T-helper 1 cell (primary cell): Measurements from ENCODE around the gene UNC93A.
"Not testable (repeated sequence)": the region's sequence is repeated elsewhere in the genome, so short reads cannot be mapped to it uniquely, and the experiment has no call there.

ENCODE experiments used
- DNase-seq, 5 donors: peaks; one replicate each; pipeline ENCODE4 v3.0.0-alpha.2; 2012 to 2020

Gene UNC93A

DNA sequence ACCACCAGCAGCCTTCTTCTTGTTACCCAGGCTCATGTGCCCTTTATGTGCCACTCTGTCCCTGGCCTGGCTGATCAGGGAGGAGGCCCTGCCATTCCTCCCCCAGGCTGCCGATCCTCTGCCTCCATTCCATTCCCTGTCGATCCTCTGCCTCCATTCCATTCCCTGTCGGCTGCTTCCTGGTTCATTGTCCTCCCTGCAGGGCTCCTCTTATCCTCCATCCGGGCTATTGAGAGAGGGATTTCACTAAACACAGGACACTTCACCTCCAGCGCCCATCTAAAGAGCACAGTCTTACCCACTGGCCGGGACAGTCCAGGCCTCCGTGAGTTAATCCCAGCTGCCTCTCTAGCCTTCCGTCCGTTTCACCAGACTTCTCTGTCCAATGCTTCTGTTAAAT is 26.1 kb downstream of the UNC93A start:
- no peak for DNase-seq

GRCh38 chr6:167318354-167318753 is 27.2 kb downstream of the UNC93A start:
- DNase-seq, result not testable (repeated sequence)

GRCh38 chr6:167318856-167319255 is 27.7 kb downstream of the UNC93A start:
- not testable (repeated sequence) for DNase-seq

DNA sequence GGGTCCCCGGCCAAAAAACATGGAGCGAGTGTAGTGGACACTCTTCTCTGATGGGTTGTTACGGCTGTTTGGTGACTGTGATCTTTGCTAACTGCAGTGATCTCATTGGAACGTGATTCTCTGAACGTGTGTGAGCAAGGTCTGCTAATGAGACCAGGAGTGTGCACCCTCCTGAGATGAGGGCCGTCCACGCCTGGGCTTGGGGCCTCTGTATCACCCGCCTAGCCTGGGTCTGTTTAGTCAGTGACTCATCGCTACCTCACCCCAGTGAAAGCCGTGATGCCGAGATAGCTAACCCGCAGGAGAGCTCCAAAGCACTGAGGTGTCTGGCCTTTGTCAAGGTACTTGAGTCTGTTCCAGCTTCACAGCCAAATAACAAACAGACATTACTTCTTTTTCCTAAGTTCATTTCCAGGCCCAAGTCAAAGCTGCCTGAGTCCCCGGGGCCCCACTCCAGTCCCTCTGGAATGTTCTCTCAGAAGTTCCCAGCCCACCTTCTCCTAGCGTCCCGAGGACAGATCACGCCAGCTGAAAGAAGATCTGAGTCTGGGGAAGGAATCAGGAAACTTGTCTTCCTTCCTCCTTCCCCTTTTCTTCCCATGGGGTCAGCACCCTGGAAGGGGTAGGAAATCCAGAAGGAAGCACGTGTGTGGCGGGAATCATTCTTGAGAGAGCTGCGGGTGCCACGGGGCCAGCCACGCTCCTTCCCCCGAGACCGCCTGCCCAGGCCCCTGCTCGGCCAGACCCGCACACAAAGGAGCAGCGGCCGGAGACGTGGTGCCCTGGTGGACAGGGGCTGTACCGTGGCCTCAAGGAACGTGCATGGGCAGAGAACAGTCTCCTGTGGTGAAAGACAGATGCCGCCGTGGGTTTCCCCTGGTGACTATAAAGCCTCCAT is 29.0 kb downstream of the UNC93A start:
- DNase-seq, result not testable (repeated sequence)

DNA sequence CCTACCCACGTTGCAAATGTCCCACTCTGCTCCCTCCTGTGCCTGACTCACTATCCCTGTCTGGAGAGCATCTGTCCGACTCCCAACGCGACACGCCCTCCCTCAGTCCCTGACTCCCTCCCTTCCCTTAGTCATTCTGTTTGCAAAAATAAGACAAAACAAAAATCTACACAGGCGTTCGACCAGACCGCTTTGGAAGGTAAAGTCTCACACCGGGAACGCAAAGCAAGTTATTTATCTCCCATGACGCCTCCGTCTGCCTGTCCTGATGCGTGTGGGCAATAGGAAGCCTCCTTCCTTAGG is 29.6 kb downstream of the UNC93A start:
- DNase-seq, result not testable (repeated sequence)

DNA sequence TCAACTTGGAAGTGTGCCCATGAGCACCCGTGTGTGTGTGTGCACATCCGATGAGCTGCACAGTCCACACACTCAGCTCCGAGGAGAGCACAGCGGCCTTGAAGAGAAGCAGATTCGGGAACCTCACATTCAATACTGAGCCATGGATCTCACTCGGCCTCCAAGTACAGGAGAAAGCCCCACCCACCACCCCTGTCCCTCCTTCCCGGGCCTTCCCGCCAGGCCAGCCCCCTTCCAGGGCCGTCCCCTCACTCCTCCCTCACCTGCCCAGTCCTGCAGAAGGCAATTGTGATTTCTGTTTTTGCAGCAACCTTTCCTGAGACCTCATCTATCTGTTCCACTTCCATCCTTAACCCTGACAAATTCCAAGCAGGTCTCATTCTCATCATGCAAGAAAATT is 30.1 kb downstream of the UNC93A start:
- DNase-seq, result not testable (repeated sequence)

- DNase-seq, result no peak
Observed at GRCh38 chr6:167323111-167323510, 32.0 kb downstream of the UNC93A start.

DNA sequence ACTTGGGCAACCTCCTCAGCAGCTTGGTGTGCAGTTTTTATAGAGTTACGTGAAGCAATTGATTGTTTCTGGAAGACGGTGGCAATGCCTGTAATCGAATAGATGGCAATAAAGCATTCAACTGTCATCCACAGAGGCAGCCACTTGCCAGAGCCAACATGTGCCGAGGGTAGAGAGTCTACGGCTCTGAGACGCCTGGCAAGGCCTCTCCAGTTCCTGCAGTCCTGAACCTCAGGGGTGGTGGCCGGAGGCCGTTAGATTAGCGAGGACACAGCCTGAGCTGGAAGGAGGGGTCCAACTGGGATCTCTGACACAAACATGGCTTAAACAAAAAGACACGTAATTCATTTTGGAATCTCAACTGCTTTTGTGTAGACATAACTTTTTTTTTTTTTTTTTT is 33.0 kb downstream of the UNC93A start:
- no peak for DNase-seq

GRCh38 chr6:167325766-167326165 is 34.7 kb downstream of the UNC93A start:
- no peak for DNase-seq

DNA sequence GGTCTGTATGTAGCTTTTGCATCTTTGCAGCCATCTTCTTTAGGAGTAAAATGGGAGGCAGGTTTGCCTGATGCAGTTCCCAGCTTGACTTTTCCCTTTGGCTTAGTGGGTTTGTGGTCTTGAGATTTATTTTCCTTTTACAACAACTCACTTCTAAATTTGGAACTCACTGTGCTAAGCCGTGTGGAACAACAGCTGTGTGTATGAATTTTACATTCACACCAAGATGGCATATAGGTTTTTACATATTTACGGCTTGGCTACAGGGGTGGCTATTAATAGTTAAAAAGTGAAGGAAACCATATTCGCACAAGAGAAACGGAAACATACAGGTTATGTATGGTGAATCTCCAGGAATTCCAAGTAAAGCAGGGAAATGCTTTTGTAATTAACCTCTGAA is 36.3 kb downstream of the UNC93A start:
- DNase-seq, result no peak

DNA sequence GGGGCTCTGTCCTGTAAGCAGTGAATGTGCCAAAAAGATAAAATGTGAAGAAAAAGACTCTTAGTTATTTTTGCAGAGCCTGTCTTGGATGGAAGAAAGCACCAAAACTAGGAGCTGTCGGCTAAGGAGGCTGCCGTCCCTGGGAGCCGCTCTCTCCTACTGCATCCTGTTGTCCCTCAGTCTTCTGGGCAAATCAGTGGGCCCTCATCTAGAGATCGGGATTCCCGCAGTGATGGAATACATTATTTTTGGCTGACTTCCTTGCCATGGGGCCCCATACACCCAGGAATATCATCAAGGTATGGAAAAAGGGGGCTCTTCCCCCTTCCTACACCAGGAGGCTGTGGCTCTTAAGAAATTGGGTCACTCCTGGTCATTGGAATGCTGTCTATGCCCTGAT is 37.0 kb downstream of the UNC93A start:
- DNase-seq, result no peak

DNA sequence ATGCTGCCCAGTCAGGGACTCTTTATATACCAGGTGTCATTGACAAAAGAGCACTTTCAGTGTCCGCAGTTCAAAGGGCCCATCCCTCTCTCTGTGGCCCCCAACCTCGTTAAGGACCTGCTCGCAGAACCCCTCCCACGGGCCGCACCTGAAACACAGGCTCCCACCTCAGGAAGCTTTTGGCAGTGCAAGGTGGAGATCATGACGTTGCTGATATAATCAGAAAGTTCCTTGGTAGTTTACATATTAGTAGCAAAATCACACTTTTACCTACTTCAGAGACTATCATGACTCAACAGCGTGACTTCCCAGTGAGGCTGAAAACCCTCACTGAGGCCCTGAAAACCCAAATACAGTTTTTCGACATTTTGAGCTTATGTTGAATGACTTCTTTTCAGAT is 37.9 kb downstream of the UNC93A start:
- no peak for DNase-seq

GRCh38 chr6:167330750-167331149 is 39.6 kb downstream of the UNC93A start:
- DNase-seq, result no peak

GRCh38 chr6:167331565-167331964 is 40.5 kb downstream of the UNC93A start:
- DNase-seq, result no peak

DNA sequence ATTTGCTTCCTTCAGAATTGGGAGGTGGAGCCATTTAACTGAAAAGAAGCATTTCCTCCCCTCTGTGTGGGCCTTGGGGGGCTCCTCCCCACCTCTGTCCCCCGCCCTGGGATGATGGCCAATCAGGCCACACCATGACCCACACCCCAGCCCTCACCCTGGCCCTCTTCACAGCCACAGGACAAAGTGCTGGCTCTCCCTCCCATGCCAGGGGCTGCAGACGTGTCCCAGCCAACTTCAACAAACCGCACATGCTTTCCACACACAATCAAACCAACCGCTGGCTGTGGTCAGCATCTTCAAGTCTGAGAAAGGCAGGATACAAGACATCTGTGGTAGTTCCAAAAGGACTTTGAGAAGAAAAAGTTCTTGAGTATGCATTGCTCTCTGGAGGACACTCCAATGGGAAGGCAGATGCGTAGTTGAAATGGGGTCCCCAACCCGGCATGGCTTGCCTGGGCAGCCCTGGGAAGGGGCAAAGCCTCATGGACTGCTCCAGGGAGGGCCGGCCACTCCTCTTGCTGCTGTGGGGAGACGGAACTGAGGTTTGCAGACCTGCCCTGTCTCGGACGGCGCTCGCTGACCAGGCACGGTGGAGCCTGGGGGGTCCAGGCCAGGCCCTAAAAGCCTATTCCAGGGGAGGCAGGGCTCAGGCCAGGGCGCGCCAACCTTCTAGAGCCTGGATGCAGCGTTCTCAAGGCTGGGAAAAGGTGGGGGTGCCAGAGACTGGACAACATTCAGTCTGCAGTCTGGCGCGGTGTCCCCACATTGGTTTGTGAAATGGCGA is 45.9 kb downstream of the UNC93A start:
- no peak for DNase-seq

GRCh38 chr6:167337675-167338449 is 46.7 kb downstream of the UNC93A start:
- no peak for DNase-seq

- DNase-seq, result no peak
Observed at GRCh38 chr6:167338541-167339117, 47.5 kb downstream of the UNC93A start.

DNA sequence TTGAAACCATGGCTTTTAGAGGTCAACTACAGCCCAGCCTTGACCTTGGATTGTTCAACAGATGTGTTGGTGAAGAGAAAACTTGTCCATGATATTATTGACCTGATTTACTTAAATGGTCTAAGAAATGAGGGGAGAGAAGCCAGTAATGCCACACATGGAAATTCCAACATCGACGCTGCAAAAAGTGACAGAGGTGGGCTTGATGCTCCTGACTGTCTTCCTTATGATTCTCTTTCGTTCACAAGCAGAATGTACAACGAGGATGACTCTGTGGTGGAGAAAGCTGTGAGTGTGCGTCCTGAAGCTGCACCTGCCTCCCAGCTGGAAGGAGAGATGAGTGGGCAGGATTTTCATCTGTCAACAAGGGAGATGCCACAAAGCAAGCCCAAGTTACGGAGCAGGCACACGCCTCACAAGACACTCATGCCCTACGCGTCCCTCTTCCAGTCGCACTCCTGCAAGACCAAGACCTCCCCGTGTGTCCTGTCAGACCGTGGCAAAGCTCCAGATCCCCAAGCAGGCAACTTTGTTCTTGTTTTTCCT is 50.0 kb downstream of the UNC93A start:
- DNase-seq, result no peak

DNA sequence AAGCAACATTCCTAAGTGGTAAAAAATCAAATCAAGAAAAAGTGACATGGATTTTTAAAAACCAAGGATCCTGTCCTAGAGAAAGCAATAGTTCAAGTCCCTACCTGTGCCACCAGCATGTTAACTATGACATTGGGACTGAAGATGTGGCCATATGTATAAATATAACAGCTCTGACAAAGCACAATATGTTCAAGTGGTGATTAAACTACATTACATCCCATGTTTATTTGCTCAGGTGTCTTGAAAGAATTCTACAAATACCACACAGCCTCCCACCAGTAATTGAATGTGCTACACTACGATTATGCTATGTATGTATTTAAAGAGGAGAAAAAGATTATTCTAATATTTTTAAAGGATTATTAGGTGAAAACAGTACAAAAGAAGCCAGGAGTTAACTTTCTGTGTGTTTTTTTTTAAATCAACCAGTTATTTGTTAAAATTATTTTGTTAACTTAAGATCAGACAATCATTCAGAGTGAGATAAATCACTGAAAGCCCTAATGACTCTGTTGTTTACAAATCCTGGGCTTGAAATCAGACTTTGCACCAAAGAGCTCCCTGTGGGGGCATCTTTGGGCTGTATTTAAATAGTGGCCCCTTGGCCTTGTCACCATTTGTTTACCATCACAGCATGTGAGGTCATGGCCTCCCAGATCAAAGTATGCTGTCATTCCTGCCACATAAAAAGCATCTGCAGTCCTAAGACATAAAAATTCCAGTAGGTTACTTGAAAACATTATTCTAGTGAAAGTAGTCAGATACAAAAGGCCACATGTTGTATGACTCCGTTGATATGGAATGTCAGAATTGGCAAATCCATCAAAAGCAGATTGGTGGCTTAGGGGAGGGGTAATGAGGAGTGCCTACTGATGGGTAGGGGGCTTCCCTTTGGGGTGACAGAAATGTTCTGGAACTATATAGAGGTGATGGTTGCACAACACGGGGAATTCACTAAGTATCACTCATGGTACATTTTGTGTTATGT is 50.8 kb downstream of the UNC93A start:
- no peak for DNase-seq

DNA sequence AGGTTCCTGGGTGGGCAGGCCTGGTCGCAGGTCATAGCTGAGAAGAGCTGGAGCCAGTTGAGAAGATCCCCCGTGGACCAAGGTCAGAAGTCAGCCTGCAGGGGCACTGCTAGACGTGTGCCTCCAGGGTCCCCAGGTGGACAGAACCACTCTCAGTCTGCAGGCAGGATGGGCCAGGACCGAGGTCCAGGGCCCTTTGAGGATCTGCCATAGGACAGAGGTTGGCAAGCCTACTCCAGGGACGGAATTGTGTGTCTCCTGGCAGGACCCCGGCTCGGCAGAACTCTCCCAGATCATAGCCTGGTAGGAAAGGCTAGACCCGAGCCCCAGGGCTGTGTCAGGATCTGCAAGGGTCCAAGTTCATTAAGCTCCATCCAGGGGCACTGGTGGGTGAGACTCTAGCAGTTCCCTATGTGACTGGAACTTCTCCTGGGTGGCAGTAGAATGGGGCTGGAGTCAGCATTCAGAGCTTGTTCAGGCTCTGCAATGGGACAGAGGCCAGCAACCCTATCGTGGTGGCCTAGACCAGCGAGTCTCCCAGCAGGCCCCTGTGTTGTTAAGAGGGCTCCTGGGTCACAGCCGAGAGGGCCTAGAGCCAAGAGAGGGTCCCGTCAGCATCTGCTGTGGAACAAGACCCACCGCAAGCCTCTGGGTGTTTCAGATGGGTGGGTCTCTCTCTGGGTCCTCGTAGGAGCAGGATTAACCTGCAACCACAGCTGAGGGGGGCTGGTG is 51.9 kb downstream of the UNC93A start:
- DNase-seq, result no peak

GRCh38 chr6:167345348-167345747 is 54.2 kb downstream of the UNC93A start:
- DNase-seq, result no peak
